BJ (cell line): ENCODE results near the gene ACBD4. TPM values are rescaled to one million over a fixed set of nuclear protein-coding genes. Genes with fewer than 3 reads are reported as not detected.

Experiments used
- CTCF ChIA-PET: fragments of 350-600 bp; formaldehyde crosslinking; extraction: SDS; loops from one replicate; lab custom pipeline; 2021; ENCODE audit warnings: antibody characterized with exemption, inconsistent platforms; lab: Yijun Ruan, JAX
- POLR2A ChIA-PET: fragments of 300-600 bp; sonication (Branson Sonifier 250); formaldehyde crosslinking; extraction: SDS; loops from one replicate; lab custom pipeline; 2021; ENCODE audit warnings: antibody characterized with exemption; lab: Charles Lee
- DNase-seq: peaks from one replicate; pipeline ENCODE4 v3.0.0-alpha.2; 2011; ENCODE audit warnings: low read depth
- H3K27me3 ChIP-seq: 2 replicates; pipeline ENCODE4 v1.6.0; 2011; ENCODE audit warnings: low read length; ENCODE audit not compliant: control insufficient read depth, insufficient read depth
- H3K36me3 ChIP-seq: 2 replicates; pipeline ENCODE4 v1.5.1; 2011; ENCODE audit warnings: low read length; ENCODE audit not compliant: control insufficient read depth, insufficient read depth
- H3K4me3 ChIP-seq: 2 replicates; pipeline ENCODE4 v1.5.1; 2011; ENCODE audit warnings: low read depth, mild to moderate bottlenecking, control low read depth, low read length
- CTCF ChIP-seq: IDR thresholded peaks from 2 replicates; pipeline ENCODE4 v1.5.1; 2011; ENCODE audit warnings: low read depth, mild to moderate bottlenecking, control low read depth, inconsistent platforms, low read length, moderate library complexity; ENCODE audit not compliant: insufficient read depth
- polyA plus RNA-seq: library from polyadenylated mRNA; depleted of rRNA; stranded (reverse); fragments of >200 nt; gene quantifications from 2 replicates; pipeline ENCODE4 v1.2.3, GENCODE V29; 2011

ACBD4 gene
- polyA plus RNA-seq, 1 experiment = 7.3 TPM

DNA sequence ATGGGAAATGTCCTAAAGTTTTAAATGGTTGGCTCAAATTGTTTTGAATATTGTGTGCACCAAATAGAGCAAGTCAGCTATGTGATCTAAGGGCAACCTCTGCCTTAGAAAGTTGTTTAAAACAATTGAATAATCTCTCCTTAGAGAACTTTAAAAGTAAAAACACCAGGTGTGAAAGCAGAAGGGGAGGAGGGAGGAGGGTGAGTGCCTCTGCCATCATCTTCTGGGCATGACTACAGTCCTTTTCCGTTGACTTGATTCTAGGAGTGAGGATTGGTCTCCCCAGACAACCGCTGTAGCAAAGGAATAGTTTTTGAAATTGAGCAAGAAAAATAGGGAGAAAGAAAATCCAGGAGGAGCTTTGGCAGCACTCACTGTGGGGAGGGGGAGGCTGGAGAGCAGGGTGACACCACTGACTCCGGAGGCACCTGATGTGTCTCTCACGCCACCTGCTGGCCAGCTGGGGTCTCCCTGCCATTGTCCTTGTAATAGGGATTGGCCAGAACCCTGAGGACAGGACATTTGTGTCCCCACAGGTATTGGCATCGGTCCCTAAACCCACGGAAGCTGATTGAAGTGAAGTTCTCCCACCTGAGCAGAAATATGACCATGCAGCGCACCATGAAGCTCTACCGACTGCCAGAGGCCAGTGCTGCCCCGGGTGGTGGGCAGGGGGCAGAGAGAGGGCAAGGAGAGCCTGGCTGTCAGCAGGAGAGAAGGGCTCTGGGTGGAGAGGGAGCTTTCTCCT, 36.4 kb upstream of the ACBD4 start:
- ChIA-PET POLR2A (interaction anchor here (0.7 kb wide), 1 partner anchor 25 kb away, joined by 3 read pairs; no protein-coding TSS in a partner anchor), CTCF (interaction anchor here (0.6 to 9.5 kb wide), 45 partner anchors 8 to 323 kb away, joined by 3 to 95 read pairs (median 4); partner anchors contain the start of genes ACBD4, NMT1 and PLCD3)
- peaks cover 42% of the 10 kb centered on the region for H3K36me3 ChIP-seq
- DNase-seq = no peak
- H3K4me3 ChIP-seq = no peak overlapping the region
- H3K27me3 ChIP-seq = no peaks in the 10 kb centered on the region
- peak; percentile 91 for TF ChIP-seq CTCF

- POLR2A ChIA-PET = no interaction called here
- CTCF ChIA-PET = interaction anchor here (1.0 to 9.5 kb wide), 4 partner anchors 8 to 181 kb away, joined by 5 to 95 read pairs (median 18); partner anchors contain the start of gene PLCD3
These were observed 34.0 kb upstream of the ACBD4 start for GRCh38 chr17:45101546-45101882.

GRCh38 chr17:45101883-45102811, 33.3 kb upstream of the ACBD4 start:
- TF ChIP-seq CTCF = no peak
- H3K27me3 ChIP-seq = no peaks in the 10 kb centered on the region
- ChIA-PET POLR2A (no interaction called here), CTCF (interaction anchor here (1.0 to 9.5 kb wide), 4 partner anchors 7 to 182 kb away, joined by 5 to 95 read pairs (median 18); partner anchors contain the start of gene PLCD3)
- DNase-seq = no peak
- H3K36me3 ChIP-seq = peaks cover 55% of the 10 kb centered on the region
- no peak overlapping the region for H3K4me3 ChIP-seq

More at GRCh38 chr17:45101546-45101882, 34.0 kb upstream of the ACBD4 start:
- Histone ChIP-seq H3K36me3 (peaks cover 60% of the 10 kb centered on the region), H3K4me3 (no peak overlapping the region), H3K27me3 (no peaks in the 10 kb centered on the region)
- TF ChIP-seq CTCF = no peak
- DNase-seq = no peak

GRCh38 chr17:45102856-45103255, 32.6 kb upstream of the ACBD4 start:
- no peaks in the 10 kb centered on the region for H3K27me3 ChIP-seq
- peaks cover 51% of the 10 kb centered on the region for H3K36me3 ChIP-seq
- no peak overlapping the region for H3K4me3 ChIP-seq
- no peak for TF ChIP-seq CTCF
- no peak for DNase-seq
- POLR2A ChIA-PET = no interaction called here
- CTCF ChIA-PET = interaction anchor here (1.4 to 3.2 kb wide), 2 partner anchors 32 to 182 kb away, joined by 9 read pairs; partner anchors contain the start of gene ACBD4
